PFSK-1 (cell line): ENCODE measurements around the gene SETD1A.

Experiments
- FOXP2 ChIP-seq: optimal IDR thresholded peaks from 2 replicates; pipeline ENCODE3; 2011; ENCODE audit warnings: borderline replicate concordance, control low read depth, inconsistent platforms; ENCODE audit not compliant: insufficient read depth; ENCODE audit errors: extremely low read length, extremely low read depth
- POLR2AphosphoS5 ChIP-seq: IDR thresholded peaks from 2 replicates; pipeline ENCODE4 v1.6.1; 2012; ENCODE audit warnings: low read depth, mild to moderate bottlenecking, control low read depth, low read length, moderate library complexity
- REST ChIP-seq, 2 experiments: IDR thresholded peaks; 2 replicates each; pipeline versions ENCODE4 v1.6.1 to v1.8.0; 2011 to 2012; ENCODE audit warnings: low read depth in 2 of 2, low read length in 2 of 2, control low read depth in 1 of 2, inconsistent platforms in 1 of 2, mild to moderate bottlenecking in 1 of 2, moderate library complexity in 1 of 2; ENCODE audit not compliant: insufficient read depth in 1 of 2
- SIN3A ChIP-seq: IDR thresholded peaks from 2 replicates; pipeline ENCODE4 v1.6.1; 2012; ENCODE audit warnings: mild to moderate bottlenecking, low read length, moderate library complexity, borderline replicate concordance; ENCODE audit not compliant: insufficient read depth
- TAF1 ChIP-seq: IDR thresholded peaks from 2 replicates; pipeline ENCODE4 v1.6.1; 2012; ENCODE audit warnings: low read length, control low read depth, borderline replicate concordance; ENCODE audit not compliant: insufficient read depth

Gene SETD1A

GRCh38 chr16:30963925-30964511, 6.5 kb downstream of the SETD1A start:
- no peak for TF ChIP-seq POLR2AphosphoS5
- no peak for TF ChIP-seq TAF1
- TF ChIP-seq SIN3A = no peak
- no peak for TF ChIP-seq FOXP2
- no peak for TF ChIP-seq REST (IDR thresholded peaks at IDR 0.05; ENCODE audit: insufficient read depth in 1 of 2, low read depth in 2 of 2, low read length in 2 of 2)

GRCh38 chr16:30964574-30965226, 7.1 kb downstream of the SETD1A start:
- TF ChIP-seq TAF1 (no peak), SIN3A (no peak), POLR2AphosphoS5 (no peak), REST (IDR thresholded peaks at IDR 0.05; ENCODE audit: insufficient read depth in 1 of 2, low read depth in 2 of 2, low read length in 2 of 2) (no peak), FOXP2 (no peak)

- TF ChIP-seq REST (IDR thresholded peaks at IDR 0.05; ENCODE audit: insufficient read depth in 1 of 2, low read depth in 2 of 2, low read length in 2 of 2) (no peak), SIN3A (no peak), POLR2AphosphoS5 (no peak), TAF1 (no peak), FOXP2 (no peak)
Measured at GRCh38 chr16:30965436-30965835, 7.9 kb downstream of the SETD1A start.

- TF ChIP-seq FOXP2 (no peak), REST (IDR thresholded peaks at IDR 0.05; ENCODE audit: insufficient read depth in 1 of 2, low read depth in 2 of 2, low read length in 2 of 2) (no peak), SIN3A (no peak), POLR2AphosphoS5 (no peak), TAF1 (no peak)
Measured at GRCh38 chr16:30966033-30966619, 8.6 kb downstream of the SETD1A start.

- TF ChIP-seq FOXP2 = no peak
- no peak for TF ChIP-seq REST (IDR thresholded peaks at IDR 0.05; ENCODE audit: insufficient read depth in 1 of 2, low read depth in 2 of 2, low read length in 2 of 2)
- TF ChIP-seq SIN3A = no peak
- TF ChIP-seq POLR2AphosphoS5 = no peak
- TF ChIP-seq TAF1 = no peak
Measured at GRCh38 chr16:30967795-30968194, 10.2 kb downstream of the SETD1A start.
